A673 (cell line): Measurements from ENCODE around the gene PFAS.

Experiments used
- CTCF ChIP-seq: fragments of 300-800, 200-600 bp; sonication (generic); conservative IDR thresholded peaks from 2 replicates; pipeline ENCODE4 v1.5.1; 2017; ENCODE audit warnings: low read depth, mild to moderate bottlenecking, antibody characterized with exemption, low read length, moderate library complexity, mixed read lengths
- EZH2 ChIP-seq: fragments of 200-600 bp; sonication (generic); IDR thresholded peaks from 2 replicates; pipeline ENCODE4 v1.6.1; 2017; ENCODE audit warnings: borderline replicate concordance, low read depth, mild to moderate bottlenecking, mixed read lengths, antibody characterized with exemption, low read length; ENCODE audit not compliant: poor library complexity, severe bottlenecking

GRCh38 chr17:8294814-8295316 lies 45.8 kb downstream of the PFAS start:
- TF ChIP-seq CTCF: no peak
- TF ChIP-seq EZH2: no peak
